Measurements from ENCODE around the gene MAMSTR.

Gene MAMSTR

DNA sequence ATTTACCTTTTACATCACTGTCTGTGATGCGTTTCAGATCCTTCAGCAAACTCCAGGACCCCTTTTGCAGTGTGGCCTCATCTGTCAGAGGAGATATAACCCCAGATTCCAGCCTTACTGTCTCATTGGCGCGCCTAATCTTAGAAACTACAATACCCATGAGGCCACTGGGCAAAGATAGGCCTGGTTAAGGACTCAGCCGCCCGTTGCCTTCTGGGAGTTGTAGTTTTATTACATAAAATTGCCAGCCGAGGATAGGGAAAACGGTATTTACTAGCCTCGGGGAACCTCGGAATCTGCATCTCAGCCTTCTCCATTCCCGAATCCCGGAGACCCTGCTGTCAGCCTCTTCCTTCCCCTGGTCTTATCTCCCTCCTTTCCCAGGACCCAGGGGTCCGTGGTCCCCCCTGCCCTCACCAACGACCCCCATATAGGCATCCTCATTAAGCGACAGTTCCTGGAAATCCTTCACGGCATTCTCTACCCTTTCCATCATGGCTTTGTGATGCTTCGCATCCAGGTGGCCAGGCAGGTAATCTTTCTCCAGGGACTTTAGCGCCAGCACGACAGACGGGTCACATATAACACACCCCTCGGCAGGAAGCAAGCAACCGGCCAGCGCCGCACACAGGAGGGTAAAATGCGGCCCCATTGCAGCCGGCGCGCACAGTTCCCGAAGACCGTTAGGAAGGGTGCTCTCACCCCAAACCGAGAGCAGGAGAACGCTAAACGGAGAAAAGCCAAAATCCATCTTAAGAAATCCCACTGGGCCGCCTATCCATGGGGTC lies 25.9 kb upstream of the MAMSTR start:
- no peak for DNase-seq

GRCh38 chr19:48742096-48742495 lies 22.6 kb upstream of the MAMSTR start:
- DNase-seq: no peak

DNA sequence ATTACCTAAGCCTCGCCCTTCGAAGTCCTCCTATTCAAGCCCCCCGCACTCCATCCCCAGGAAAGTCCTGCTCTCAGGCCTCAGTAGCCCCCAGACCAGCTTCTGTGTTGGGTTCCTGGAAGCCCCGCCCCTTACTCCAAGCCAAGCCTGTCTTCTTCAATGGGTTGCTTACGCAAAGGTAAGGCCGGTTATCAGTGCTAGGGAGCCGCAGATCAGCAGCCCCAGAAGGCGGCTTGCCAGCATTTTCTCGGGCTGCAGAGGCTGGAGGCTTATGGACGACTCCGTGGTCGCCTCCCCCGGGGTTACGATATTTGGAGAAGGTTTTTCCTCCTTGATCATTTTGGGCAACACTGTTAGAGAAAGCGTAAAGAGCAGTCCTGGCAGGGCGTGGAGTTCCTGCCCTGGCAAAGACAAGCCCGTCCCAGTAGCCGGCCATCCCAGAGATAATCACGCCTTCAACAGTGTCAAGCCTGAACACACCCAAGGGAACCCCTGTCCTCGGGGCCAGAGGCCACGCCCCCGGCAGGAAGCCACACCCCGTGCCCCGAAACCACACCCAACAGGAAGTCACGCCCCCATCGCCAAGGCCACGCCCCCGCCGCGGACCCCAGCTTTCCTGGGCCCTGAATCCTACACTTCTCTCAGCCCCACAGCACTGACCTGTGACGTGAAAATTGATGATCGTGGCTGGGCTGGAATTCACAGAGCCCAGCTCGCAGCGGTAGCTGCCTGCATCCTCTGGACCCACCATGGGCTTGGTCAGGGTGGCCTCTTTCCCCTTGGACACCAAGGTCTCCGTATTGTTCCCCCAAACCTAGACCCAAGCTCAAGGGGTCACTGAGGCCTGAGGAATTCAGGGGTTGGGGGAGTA lies 21.8 kb upstream of the MAMSTR start:
- DNase-seq: no peak

GRCh38 chr19:48740164-48740972 lies 20.8 kb upstream of the MAMSTR start, which contains the start of gene RASIP1:
RASIP1 (minus strand) TSS chr19:48740610; CDS start chr19:48740282, 328 bp downstream.
- DNase-seq: no peak

DNA sequence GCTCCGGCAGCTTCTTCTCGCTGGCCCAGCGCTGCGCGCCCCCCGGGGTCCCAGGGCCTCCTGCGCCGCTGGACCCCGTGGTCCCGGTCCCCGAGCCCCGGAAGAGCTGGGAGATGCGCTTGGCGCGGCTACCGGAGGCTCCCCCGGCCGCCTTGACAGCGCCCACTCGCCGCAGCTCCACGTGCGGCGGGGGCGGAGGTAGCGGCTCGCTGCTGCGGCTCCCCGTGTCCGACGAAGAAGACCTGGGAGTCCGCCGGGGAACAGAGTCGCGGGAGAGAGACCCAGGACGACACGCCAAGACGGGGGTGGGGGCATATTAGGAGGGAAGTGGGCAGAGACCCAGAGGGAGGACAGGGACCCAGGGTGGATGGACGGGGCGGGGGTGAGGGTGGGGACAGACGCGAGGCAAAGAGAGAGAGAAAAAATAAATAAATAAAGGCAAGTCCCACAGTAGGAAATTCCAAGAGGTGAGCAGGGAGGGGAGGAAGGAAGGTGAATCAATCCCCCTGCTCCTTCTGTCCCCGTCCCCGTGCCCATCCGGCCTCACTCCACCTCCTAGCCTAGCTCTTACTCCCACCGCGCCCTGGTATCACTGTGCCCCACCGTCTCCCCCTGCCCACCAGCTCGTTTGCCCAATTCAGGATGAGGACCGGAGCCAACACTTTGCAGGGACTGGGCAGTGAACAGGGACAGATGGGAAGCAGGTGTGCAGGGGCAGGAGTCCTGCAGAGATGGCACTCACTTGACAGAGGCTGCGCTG lies 20.1 kb upstream of the MAMSTR start:
- DNase-seq: no peak

- peak; percentile 63 for DNase-seq
Observed at GRCh38 chr19:48738557-48739403, 19.3 kb upstream of the MAMSTR start.

DNA sequence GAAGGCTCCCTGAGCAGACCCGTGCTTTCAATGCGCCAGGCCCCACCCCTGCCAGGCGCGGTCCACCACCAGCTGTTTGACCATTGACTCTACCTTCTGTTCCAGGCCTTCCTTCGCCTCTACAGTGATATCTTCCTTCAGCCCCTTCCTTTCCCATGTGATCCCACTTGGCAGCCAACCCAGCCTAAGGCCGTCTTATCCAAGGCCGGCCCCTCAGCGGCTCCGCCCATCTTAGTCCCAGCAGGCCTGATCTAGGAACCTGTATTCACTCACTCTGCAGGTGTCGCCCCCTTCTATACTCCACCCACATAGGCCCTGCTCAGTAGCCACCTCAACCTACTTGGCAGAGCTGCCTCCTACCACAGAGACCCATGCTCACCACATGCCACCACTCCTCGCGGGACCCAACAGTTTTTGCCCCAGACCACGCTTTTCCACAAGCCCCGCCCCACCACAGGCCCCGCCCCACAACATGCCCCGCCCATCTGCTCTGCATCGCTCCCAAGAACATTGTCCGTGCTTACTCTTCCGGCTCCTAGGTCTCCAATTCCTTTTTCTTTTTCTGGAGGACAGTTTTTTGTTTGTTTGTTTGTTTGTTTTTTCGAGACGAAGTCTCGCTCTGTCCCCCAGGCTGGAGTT lies 18.0 kb upstream of the MAMSTR start:
- DNase-seq: no peak

GRCh38 chr19:48735031-48735615 lies 15.6 kb upstream of the MAMSTR start:
- no peak for DNase-seq

DNA sequence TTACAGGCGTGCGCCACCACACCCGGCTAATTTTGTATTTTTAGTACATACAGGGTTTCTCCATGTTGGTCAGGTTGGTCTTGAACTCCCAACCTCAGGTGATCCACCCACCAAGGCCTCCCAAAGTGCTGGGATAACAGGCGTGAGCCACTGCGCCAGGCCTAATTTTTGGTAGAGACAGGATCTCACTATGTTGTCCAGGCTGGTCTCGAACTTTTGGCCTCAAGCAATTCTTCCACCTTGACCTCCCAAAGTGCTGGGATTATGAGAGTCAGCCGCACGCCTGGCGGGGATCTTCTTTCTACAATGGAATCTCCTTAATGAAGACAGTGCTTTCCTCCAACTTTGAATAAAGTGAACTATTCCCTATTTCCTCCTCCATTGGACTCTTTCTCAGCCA lies 15.1 kb upstream of the MAMSTR start:
- no peak for DNase-seq

DNA sequence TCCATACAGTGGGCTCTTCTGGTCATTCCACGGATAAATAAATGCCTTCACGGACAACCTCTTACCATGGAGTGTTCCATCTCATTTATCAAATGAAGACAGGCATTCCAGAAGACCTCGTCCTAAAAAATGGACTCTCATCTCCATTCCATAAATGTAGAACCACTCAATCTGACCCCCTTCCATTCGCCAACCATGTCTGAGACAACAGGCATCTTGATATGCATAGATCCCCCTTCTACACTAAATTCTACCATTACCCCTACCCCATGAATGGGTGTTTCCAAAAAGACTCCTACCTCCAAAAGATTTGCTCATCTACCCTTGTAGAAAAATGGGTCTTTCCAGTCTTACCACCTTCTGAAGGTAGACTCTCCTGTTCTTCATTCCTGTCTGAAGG lies 11.9 kb upstream of the MAMSTR start:
- no peak for DNase-seq

DNA sequence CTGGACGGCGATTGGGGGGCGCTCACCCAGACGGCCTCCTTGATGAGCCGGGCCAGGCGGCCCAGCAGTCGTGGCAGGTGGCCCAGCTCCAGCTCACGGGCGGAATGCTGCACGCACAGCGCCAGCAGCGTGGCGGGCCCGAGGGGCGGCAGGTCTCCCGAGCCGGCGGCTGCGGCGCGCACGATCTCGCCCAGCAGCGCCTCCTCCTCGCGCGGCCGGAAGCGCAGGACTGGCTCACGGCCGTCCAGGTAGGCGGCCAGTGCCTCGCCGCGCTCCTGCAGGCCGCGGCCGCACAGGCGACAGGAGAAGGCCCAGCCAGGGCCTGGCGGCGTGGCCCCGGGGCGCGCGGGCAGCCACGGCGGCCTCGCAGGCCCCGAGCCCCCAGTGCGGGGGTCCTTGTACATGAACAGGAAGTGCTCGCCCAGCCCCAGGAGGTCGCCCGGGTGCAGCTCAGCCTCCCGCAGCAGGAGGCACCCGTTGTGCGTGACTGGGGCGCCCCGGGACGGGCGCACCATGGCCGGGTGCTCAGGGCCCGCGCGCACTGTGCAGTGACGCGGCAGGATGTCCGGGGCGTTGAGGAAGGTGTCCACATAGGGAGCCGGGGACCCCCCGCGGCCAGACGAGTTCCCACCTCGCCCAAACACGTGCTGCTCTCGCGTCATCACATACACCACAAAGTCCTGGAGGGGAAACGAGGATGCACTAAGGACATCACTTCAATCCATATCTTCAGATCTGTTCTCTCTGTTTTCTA lies 9.6 kb upstream of the MAMSTR start:
- DNase-seq: no peak

GRCh38 chr19:48726556-48726955 lies 7.0 kb upstream of the MAMSTR start:
- no peak for DNase-seq

- DNase-seq: peak; percentile 60
Observed at GRCh38 chr19:48724796-48725753, 5.5 kb upstream of the MAMSTR start.

GRCh38 chr19:48722196-48722708 lies 2.7 kb upstream of the MAMSTR start:
- no peak for DNase-seq

- peak; percentile 97 for DNase-seq
Observed at GRCh38 chr19:48720613-48721296, 1.2 kb upstream of the MAMSTR start.

DNA sequence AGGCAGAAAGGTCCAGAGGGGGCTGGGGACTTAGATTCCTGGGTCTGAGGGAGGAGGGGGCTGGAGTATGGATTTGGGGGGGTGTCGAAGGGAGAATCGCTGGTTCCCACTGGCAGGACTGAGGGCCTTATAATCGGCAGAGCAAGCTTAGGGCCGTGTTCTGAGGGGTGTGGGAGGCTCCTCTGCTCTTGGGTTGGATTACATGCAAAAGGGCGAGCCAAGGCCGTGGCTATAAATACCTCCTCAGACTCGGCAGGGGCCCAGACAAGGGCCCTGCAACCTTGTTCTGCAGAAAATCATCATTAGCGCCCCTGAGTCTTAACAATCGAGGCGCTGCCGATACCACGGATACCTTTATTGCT lies 707 bp upstream of the MAMSTR start:
- DNase-seq: no peak

DNA sequence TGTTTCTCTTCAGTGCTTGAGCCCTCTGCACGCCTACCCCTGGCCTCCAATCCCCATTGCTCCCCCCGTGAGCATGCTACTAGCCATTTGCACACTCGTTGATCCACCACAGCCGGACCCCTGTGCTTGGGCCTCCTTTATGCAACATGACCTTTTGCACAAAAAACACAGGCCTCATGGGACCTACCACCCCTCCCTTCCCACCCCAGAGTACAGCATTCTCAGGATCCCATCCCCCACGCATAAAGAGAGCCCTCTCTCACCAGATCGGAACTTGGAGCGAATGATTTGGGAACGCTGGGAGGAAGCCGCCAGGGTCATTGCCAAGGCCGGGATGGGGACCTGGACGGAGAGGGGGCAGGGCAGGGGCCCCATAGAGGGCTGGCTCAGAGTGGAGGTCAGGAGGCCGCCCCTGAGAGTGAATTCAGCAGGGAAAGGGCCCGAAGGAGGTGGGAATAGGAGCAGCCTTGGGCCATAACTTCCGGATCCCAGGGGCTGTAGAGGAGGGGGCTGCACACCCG lies 754 bp downstream of the MAMSTR start:
- DNase-seq: no peak
